Subcutaneous abdominal adipose tissue (tissue), 5 donors: Measurements from ENCODE around the gene TFAP2E.
"Not testable (repeated sequence)": the region's sequence is repeated elsewhere in the genome, so short reads cannot be mapped to it uniquely, and the experiment has no call there.

Experiments
- H3K27ac ChIP-seq: one replicate; pipeline ENCODE4 v1.7.0; 2013; ENCODE audit warnings: low read depth, mild to moderate bottlenecking, inconsistent platforms, low read length, moderate library complexity
- H3K27me3 ChIP-seq, 5 donors: one replicate each; pipeline ENCODE4 v1.7.0; 2013; ENCODE audit warnings: low read length in 5 of 5, inconsistent platforms in 1 of 5; ENCODE audit not compliant: control insufficient read depth in 5 of 5, insufficient read depth in 4 of 5
- H3K36me3 ChIP-seq, 5 donors: one replicate each; pipeline ENCODE4 v1.7.0; 2013; ENCODE audit warnings: low read length in 5 of 5; ENCODE audit not compliant: control insufficient read depth in 5 of 5, insufficient read depth in 5 of 5
- H3K4me1 ChIP-seq, 5 donors: one replicate each; pipeline ENCODE4 v1.7.0; 2013; ENCODE audit warnings: low read length in 5 of 5, mild to moderate bottlenecking in 3 of 5, moderate library complexity in 1 of 5; ENCODE audit not compliant: control insufficient read depth in 5 of 5, insufficient read depth in 5 of 5
- H3K4me3 ChIP-seq, 5 donors: one replicate each; pipeline ENCODE4 v1.7.0; 2013; ENCODE audit warnings: low read length in 5 of 5, low read depth in 1 of 5
- H3K9ac ChIP-seq, 5 donors: one replicate each; pipeline ENCODE4 v1.7.0; 2013; ENCODE audit warnings: low read length in 5 of 5, mild to moderate bottlenecking in 4 of 5, moderate library complexity in 3 of 5
- H3K9me3 ChIP-seq, 5 donors: one replicate each; pipeline ENCODE4 v1.7.0; 2013; ENCODE audit warnings: low read length in 5 of 5; ENCODE audit not compliant: control insufficient read depth in 5 of 5
- donor health status: healthy.
- donor health status: healthy.
- donor health status: healthy.
- donor health status: healthy.
- donor health status: healthy.

The TFAP2E gene

GRCh38 chr1:35581621-35582020, 8.5 kb downstream of the TFAP2E start:
- Histone ChIP-seq H3K27me3 (peaks cover 0 to 11% (median 0%) of the 10 kb centered on the region in 5 donors), H3K4me1 (peaks cover 0 to 27% (median 24%) of the 10 kb centered on the region in 5 donors)
- not testable (repeated sequence) for H3K36me3 ChIP-seq, H3K27ac ChIP-seq, H3K4me3 ChIP-seq, H3K9ac ChIP-seq, H3K9me3 ChIP-seq

GRCh38 chr1:35585281-35585680, 12.2 kb downstream of the TFAP2E start:
- H3K4me1 ChIP-seq: peaks cover 0 to 8% (median 4%) of the 10 kb centered on the region in 5 donors
- no peaks in the 10 kb centered on the region for H3K27me3 ChIP-seq
- H3K36me3 ChIP-seq: peaks cover 0 to 4% (median 0%) of the 10 kb centered on the region in 5 donors
- no peak overlapping the region for H3K9ac ChIP-seq
- no peak overlapping the region for H3K4me3 ChIP-seq
- no peak overlapping the region for H3K27ac ChIP-seq
- H3K9me3 ChIP-seq: no peaks in the 10 kb centered on the region

GRCh38 chr1:35585805-35586204, 12.7 kb downstream of the TFAP2E start:
- not testable (repeated sequence) for H3K36me3 ChIP-seq, H3K9ac ChIP-seq

GRCh38 chr1:35586808-35587207, 13.7 kb downstream of the TFAP2E start:
- no peak overlapping the region for H3K9ac ChIP-seq
- no peaks in the 10 kb centered on the region for H3K27me3 ChIP-seq
- peaks cover 0 to 15% (median 6%) of the 10 kb centered on the region in 5 donors for H3K36me3 ChIP-seq
- H3K4me1 ChIP-seq: peaks cover 0 to 8% (median 4%) of the 10 kb centered on the region in 5 donors
- no peak overlapping the region for H3K27ac ChIP-seq
- H3K4me3 ChIP-seq: no peak overlapping the region
- H3K9me3 ChIP-seq: no peaks in the 10 kb centered on the region

More at GRCh38 chr1:35585805-35586204, 12.7 kb downstream of the TFAP2E start:
- not testable (repeated sequence) for H3K4me3 ChIP-seq, H3K27ac ChIP-seq, H3K9me3 ChIP-seq, H3K27me3 ChIP-seq, H3K4me1 ChIP-seq

GRCh38 chr1:35587736-35588135, 14.6 kb downstream of the TFAP2E start:
- Histone ChIP-seq H3K9ac (no peak overlapping the region), H3K36me3 (peaks cover 0 to 15% (median 6%) of the 10 kb centered on the region in 5 donors), H3K27me3 (no peaks in the 10 kb centered on the region), H3K27ac (no peak overlapping the region), H3K9me3 (no peaks in the 10 kb centered on the region), H3K4me3 (no peak overlapping the region), H3K4me1 (peaks cover 0 to 8% (median 4%) of the 10 kb centered on the region in 5 donors)

- H3K36me3 ChIP-seq: peaks cover 0 to 15% (median 6%) of the 10 kb centered on the region in 5 donors
- no peaks in the 10 kb centered on the region for H3K9me3 ChIP-seq
- no peaks in the 10 kb centered on the region for H3K27me3 ChIP-seq
- H3K4me3 ChIP-seq: no peak overlapping the region
- no peak overlapping the region for H3K9ac ChIP-seq
- no peak overlapping the region for H3K27ac ChIP-seq
- peaks cover 0 to 8% (median 4%) of the 10 kb centered on the region in 5 donors for H3K4me1 ChIP-seq
Observed at GRCh38 chr1:35588197-35588910, 15.2 kb downstream of the TFAP2E start.

GRCh38 chr1:35589516-35590427, 16.7 kb downstream of the TFAP2E start:
- Histone ChIP-seq H3K27ac (no peak overlapping the region), H3K9me3 (no peaks in the 10 kb centered on the region), H3K27me3 (no peaks in the 10 kb centered on the region), H3K9ac (no peak overlapping the region), H3K36me3 (peaks cover 0 to 15% (median 6%) of the 10 kb centered on the region in 5 donors), H3K4me1 (peaks cover 0 to 6% (median 3%) of the 10 kb centered on the region in 5 donors), H3K4me3 (no peak overlapping the region)

GRCh38 chr1:35590476-35591040, 17.4 kb downstream of the TFAP2E start:
- Histone ChIP-seq H3K9me3 (no peaks in the 10 kb centered on the region), H3K36me3 (peaks cover 0 to 17% (median 8%) of the 10 kb centered on the region in 5 donors), H3K27me3 (no peaks in the 10 kb centered on the region), H3K9ac (no peak overlapping the region), H3K4me1 (no peaks in the 10 kb centered on the region), H3K4me3 (no peak overlapping the region), H3K27ac (no peak overlapping the region)

GRCh38 chr1:35591211-35591610, 18.1 kb downstream of the TFAP2E start:
- H3K9ac ChIP-seq: no peak overlapping the region
- no peak overlapping the region for H3K27ac ChIP-seq
- H3K36me3 ChIP-seq: peaks cover 0 to 21% (median 10%) of the 10 kb centered on the region in 5 donors
- H3K4me3 ChIP-seq: no peak overlapping the region
- H3K27me3 ChIP-seq: no peaks in the 10 kb centered on the region
- no peaks in the 10 kb centered on the region for H3K9me3 ChIP-seq
- H3K4me1 ChIP-seq: no peaks in the 10 kb centered on the region
